Measurements from ENCODE around the gene PRX. TPM values are rescaled to one million over a fixed set of nuclear protein-coding genes. Genes with fewer than 3 reads are reported as not detected.

The PRX gene
- total and polyA plus RNA-seq, 2 of the 13 experiments (the other 11 are each of a cell fraction or from before 2014, with no cell fraction given) = 0.66 TPM

DNA sequence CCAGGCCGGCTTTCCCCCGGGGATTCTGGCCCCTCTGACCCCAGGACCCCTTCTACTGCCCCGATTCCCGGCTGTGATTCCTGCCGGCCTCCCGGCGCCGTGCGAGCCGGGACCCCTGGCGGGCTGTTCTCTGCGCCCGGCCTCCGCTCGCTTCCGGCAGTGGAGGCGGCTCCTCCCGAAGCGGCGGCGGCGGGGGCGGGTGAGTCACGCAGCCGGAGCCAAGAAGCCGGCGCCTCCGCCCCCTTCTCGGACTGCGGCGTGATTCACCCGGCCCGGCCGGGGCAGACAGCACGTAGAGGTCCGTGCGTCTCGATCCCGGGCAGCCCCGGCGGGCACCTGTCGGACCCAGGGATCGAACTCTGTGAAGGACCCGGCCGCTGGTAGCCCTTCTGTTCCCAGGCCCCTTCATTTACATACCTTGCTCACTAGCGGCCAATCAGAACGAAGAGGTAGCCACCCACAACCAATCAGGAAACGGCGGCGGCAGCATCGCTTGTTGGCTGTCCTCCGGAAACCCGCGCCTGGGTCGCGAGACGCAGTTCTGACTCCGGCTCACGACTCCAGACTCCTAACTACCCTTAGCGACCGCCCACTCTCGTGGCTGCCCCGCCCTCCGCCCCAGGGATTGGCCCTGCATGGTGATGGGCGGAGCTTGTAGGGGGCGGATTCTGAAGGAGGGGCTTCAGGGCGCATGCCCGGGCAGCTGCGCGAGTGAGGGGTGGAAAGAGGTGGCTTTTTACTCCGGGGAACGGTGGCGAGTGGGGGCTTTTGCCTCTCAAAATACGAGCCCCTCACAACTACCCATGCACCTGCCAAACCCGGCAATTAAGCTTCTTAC lies 12.5 kb upstream of the PRX start, which contains the start of gene SERTAD1 (continued):
- TF ChIP-seq ARID4A (CRISPR knock-in tag; IDR thresholded peaks at IDR 0.05; ENCODE audit: borderline replicate concordance) (peak; percentile 73; the same call in 1 of the 2 replicates), ASH2L (IDR thresholded peaks at IDR 0.05; ENCODE audit: insufficient read length, low read depth, low read length) (no peak), ARID3A (IDR thresholded peaks at IDR 0.05; ENCODE audit: low read depth, low read length) (no peak), BRCA1 (CRISPR knock-in tag; IDR thresholded peaks at IDR 0.05) (peak; percentile 36; the same call in 1 of the 2 replicates), ELF1 (CRISPR knock-in tag; IDR thresholded peaks at IDR 0.05) (peak; percentile 68), NKX3-1 (CRISPR knock-in tag; IDR thresholded peaks at IDR 0.05) (no peak; the same call in 1 of the 2 replicates), RORA (CRISPR knock-in tag; IDR thresholded peaks at IDR 0.05) (no peak), GTF3A (CRISPR knock-in tag; conservative IDR thresholded peaks at IDR 0.05) (no peak), RARA (CRISPR knock-in tag; IDR thresholded peaks at IDR 0.05) (peak; percentile 2; the same call in 1 of the 2 replicates), THAP11 (CRISPR knock-in tag; IDR thresholded peaks at IDR 0.05) (peak; percentile 78), RFX1 (IDR thresholded peaks at IDR 0.05) (peak; percentile 53; the same call in 1 of the 2 replicates), TCF12 (IDR thresholded peaks at IDR 0.05) (no peak), TCF12 (CRISPR knock-in tag; IDR thresholded peaks at IDR 0.05) (0 out of 2 replicates have a peak, but pooled peaks have one; percentile 53), ZFP82 (CRISPR knock-in tag; IDR thresholded peaks at IDR 0.05; ENCODE audit: borderline replicate concordance) (no peak), ZMAT3 (CRISPR knock-in tag; conservative IDR thresholded peaks at IDR 0.05) (peak; percentile 63; the same call in 1 of the 2 replicates), ZNF337 (CRISPR knock-in tag; IDR thresholded peaks at IDR 0.05; ENCODE audit: borderline replicate concordance, low read depth) (no peak), SP2 (CRISPR knock-in tag; IDR thresholded peaks at IDR 0.05) (peak; percentile 77), ZNF547 (CRISPR knock-in tag; IDR thresholded peaks at IDR 0.05) (no peak), RBFOX2 (IDR thresholded peaks at IDR 0.05; ENCODE audit: low read depth, low read length) (peak; percentile 89), ZNF605 (CRISPR knock-in tag; IDR thresholded peaks at IDR 0.05) (peak; percentile 67), ZNF207 (IDR thresholded peaks at IDR 0.05; ENCODE audit: borderline replicate concordance) (no peak), ZBTB7A (CRISPR knock-in tag; IDR thresholded peaks at IDR 0.05) (peak; percentile 52; the same call in 1 of the 2 replicates), HOXA9 (CRISPR knock-in tag; IDR thresholded peaks at IDR 0.05; ENCODE audit: borderline replicate concordance) (no peak)
- TF ChIP-seq, protein P1, sequence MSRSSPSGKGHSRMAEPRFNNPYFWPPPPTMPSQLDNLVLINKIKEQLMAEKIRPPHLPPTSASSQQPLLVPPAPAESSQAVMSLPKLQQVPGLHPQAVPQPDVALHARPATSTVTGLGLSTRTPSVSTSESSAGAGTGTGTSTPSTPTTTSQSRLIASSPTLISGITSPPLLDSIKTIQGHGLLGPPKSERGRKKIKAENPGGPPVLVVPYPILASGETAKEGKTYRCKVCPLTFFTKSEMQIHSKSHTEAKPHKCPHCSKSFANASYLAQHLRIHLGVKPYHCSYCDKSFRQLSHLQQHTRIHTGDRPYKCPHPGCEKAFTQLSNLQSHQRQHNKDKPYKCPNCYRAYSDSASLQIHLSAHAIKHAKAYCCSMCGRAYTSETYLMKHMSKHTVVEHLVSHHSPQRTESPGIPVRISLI (CRISPR knock-in tag; IDR thresholded peaks at IDR 0.05; ENCODE audit: borderline replicate concordance) = peak; percentile 37; the same call in 1 of the 2 replicates

Measured in HepG2 (cell line).